LNCAP (cell line): ENCODE data around the gene EAF1.

ENCODE experiments used
- CTCF ChIP-seq: fragments of 450-650 bp; IDR thresholded peaks from 2 replicates; pipeline ENCODE4 v1.5.1; 2017; ENCODE audit warnings: mild to moderate bottlenecking

The EAF1 gene

GRCh38 chr3:15439476-15439875 lies 12.1 kb downstream of the EAF1 start:
- TF ChIP-seq CTCF, result no peak

- no peak for TF ChIP-seq CTCF
These were observed 13.5 kb downstream of the EAF1 start for GRCh38 chr3:15440891-15441290.

GRCh38 chr3:15443826-15444524 lies 16.6 kb downstream of the EAF1 start:
- TF ChIP-seq CTCF, result no peak

GRCh38 chr3:15449489-15450224 lies 22.3 kb downstream of the EAF1 start:
- no peak for TF ChIP-seq CTCF

GRCh38 chr3:15450438-15451215 lies 23.2 kb downstream of the EAF1 start:
- no peak for TF ChIP-seq CTCF

GRCh38 chr3:15451216-15452113 lies 24.1 kb downstream of the EAF1 start:
- TF ChIP-seq CTCF, result no peak

- no peak for TF ChIP-seq CTCF
These were observed 24.8 kb downstream of the EAF1 start for GRCh38 chr3:15452156-15452555.
